ENCODE measurements around the gene ILDR1. TPM values are rescaled to one million over a fixed set of nuclear protein-coding genes. Genes with fewer than 3 reads are reported as not detected.

ILDR1 gene
- total and polyA plus RNA-seq, 4 donors, result 0.28 TPM; not detected in 3

GRCh38 chr3:121975702-121976302 is 46.2 kb downstream of the ILDR1 start:
- 56 to 72% methylated on average over 1 of the region's 1 CpG for WGBS, 2 donors
- H3K27me3 ChIP-seq (ENCODE audit: control insufficient read depth in 1 of 2, insufficient read depth in 2 of 2, low read length in 1 of 2), result no peaks in the 10 kb centered on the region
- ATAC-seq (ENCODE audit: low FRiP score) (no peak), DNase-seq (no peak)
- no peaks in the 10 kb centered on the region for H3K4me1 ChIP-seq (ENCODE audit: control insufficient read depth in 1 of 2, insufficient read depth in 2 of 2, low read length in 2 of 2)
- no peak overlapping the region for H3K27ac ChIP-seq (ENCODE audit: low read depth in 1 of 2, low read length in 2 of 2)
- no peaks in the 10 kb centered on the region for H3K36me3 ChIP-seq (ENCODE audit: control insufficient read depth in 1 of 2, insufficient read depth in 2 of 2, low read length in 1 of 2)
- no peak overlapping the region for H3K4me3 ChIP-seq (ENCODE audit: low read length in 2 of 2)
- H3K9me3 ChIP-seq (ENCODE audit: control insufficient read depth, low read length), result peaks cover 1% of the 10 kb centered on the region
- intact Hi-C loops (cut with DNase I), result no loop called here

DNA sequence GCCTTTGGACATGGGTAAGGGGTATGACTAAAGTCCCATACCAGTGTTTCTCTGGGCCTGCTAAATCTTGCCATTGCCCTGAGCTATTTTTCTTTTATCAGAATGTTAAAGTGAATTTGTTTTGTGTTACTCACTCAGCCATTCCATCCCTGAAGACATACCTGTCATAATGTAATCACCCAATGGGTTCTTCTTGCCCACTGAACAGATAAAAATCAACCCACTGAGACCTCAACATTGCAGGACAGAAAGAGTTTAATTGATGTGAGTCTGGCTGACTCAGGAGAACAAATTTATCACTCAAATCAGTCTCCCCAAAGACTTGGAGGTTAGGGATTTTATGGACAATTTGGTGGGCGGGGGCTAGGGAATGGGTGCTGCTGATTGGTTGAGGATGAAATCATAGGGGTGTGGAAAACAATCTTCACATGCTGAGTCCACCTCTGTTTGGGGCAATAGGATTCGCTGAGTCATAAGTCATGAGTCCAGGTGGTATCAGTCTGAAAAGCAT is 47.4 kb downstream of the ILDR1 start:
- H3K9me3 ChIP-seq (ENCODE audit: control insufficient read depth, low read length), result peaks cover 1% of the 10 kb centered on the region
- 91% methylated on average over 2 of the region's 2 CpGs for WGBS, 2 donors
- no peaks in the 10 kb centered on the region for H3K36me3 ChIP-seq (ENCODE audit: control insufficient read depth in 1 of 2, insufficient read depth in 2 of 2, low read length in 1 of 2)
- ATAC-seq (ENCODE audit: low FRiP score) (no peak), DNase-seq (no peak)
- H3K4me1 ChIP-seq (ENCODE audit: control insufficient read depth in 1 of 2, insufficient read depth in 2 of 2, low read length in 2 of 2), result no peaks in the 10 kb centered on the region
- no peak overlapping the region for H3K27ac ChIP-seq (ENCODE audit: low read depth in 1 of 2, low read length in 2 of 2)
- H3K4me3 ChIP-seq (ENCODE audit: low read length in 2 of 2), result no peak overlapping the region
- no peaks in the 10 kb centered on the region for H3K27me3 ChIP-seq (ENCODE audit: control insufficient read depth in 1 of 2, insufficient read depth in 2 of 2, low read length in 1 of 2)
- intact Hi-C loops (cut with DNase I), result no loop called here

DNA sequence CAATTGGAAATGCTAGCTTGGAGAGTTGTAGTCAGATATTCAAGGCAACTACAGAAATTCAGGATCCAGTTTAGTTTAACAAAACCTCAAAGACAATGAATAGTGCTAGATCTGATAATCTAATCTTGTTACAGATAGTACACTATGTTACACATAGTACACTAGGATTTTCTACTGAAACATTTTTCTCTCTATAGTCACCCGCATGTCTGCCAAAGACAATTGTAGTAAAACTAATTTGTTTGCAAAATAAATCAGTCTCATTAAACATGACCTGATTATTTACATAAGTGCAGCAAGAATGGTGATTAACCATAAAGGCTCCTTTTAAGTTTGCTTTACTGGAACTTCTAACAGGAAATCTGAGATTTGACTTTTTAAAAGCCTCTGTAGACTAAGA is 52.0 kb downstream of the ILDR1 start:
- intact Hi-C loops (cut with DNase I), result no loop called here
- no peaks in the 10 kb centered on the region for H3K9me3 ChIP-seq (ENCODE audit: control insufficient read depth, low read length)
- H3K27me3 ChIP-seq (ENCODE audit: control insufficient read depth in 1 of 2, insufficient read depth in 2 of 2, low read length in 1 of 2), result no peaks in the 10 kb centered on the region
- H3K4me3 ChIP-seq (ENCODE audit: low read length in 2 of 2), result no peak overlapping the region
- H3K4me1 ChIP-seq (ENCODE audit: control insufficient read depth in 1 of 2, insufficient read depth in 2 of 2, low read length in 2 of 2), result no peaks in the 10 kb centered on the region
- DNase-seq (no peak), ATAC-seq (ENCODE audit: low FRiP score) (no peak)
- H3K36me3 ChIP-seq (ENCODE audit: control insufficient read depth in 1 of 2, insufficient read depth in 2 of 2, low read length in 1 of 2), result no peaks in the 10 kb centered on the region
- WGBS, 2 donors, result 68 to 85% methylated on average over 1 of the region's 1 CpG
- no peak overlapping the region for H3K27ac ChIP-seq (ENCODE audit: low read depth in 1 of 2, low read length in 2 of 2)

DNA sequence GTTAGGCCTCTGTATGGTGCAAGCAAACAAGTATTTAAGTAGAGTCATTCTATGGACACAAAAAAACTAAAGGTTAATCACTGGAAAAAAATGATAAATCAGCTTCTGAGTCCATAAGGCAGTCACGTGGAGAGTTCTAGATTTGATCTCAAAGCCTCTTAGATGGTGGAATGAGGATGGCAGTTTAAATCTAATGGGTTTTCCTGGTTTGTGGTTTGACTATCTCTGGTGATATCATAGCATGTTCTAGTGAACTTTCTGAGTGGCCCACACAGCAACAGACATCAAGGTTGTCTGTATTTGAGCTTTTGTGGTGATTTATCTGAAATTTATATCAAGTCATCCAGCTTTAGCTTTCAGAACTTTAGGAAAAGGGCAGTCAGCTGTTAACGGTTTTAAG is 52.4 kb downstream of the ILDR1 start:
- H3K36me3 ChIP-seq (ENCODE audit: control insufficient read depth in 1 of 2, insufficient read depth in 2 of 2, low read length in 1 of 2), result no peaks in the 10 kb centered on the region
- intact Hi-C loops (cut with DNase I), result no loop called here
- H3K27ac ChIP-seq (ENCODE audit: low read depth in 1 of 2, low read length in 2 of 2), result no peak overlapping the region
- no peaks in the 10 kb centered on the region for H3K4me1 ChIP-seq (ENCODE audit: control insufficient read depth in 1 of 2, insufficient read depth in 2 of 2, low read length in 2 of 2)
- H3K9me3 ChIP-seq (ENCODE audit: control insufficient read depth, low read length), result no peaks in the 10 kb centered on the region
- DNase-seq (no peak), ATAC-seq (ENCODE audit: low FRiP score) (no peak)
- H3K27me3 ChIP-seq (ENCODE audit: control insufficient read depth in 1 of 2, insufficient read depth in 2 of 2, low read length in 1 of 2), result no peaks in the 10 kb centered on the region
- H3K4me3 ChIP-seq (ENCODE audit: low read length in 2 of 2), result no peak overlapping the region
- 78% methylated on average over 2 of the region's 2 CpGs for WGBS, 2 donors

DNA sequence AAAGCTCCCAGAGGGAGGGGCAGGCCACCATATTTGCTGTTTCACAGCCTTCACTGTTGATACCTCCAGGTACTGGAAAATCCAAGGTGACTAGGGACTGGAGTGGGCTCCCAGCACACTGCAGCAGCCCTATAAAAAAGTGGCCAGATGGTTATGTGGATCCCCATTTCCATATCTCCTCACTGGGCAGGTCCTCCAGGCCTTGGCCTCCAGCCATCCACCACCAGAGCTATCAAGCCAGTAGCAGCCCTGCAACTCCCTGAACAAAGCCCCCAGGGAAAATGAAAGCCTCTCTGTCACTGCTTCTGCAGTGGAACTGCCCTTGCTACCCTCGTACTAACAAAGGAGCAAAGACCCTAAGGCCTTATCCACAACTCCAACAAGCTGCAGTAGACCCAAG is 58.4 kb downstream of the ILDR1 start:
- H3K27ac ChIP-seq (ENCODE audit: low read depth in 1 of 2, low read length in 2 of 2), result no peak overlapping the region
- no peaks in the 10 kb centered on the region for H3K9me3 ChIP-seq (ENCODE audit: control insufficient read depth, low read length)
- no peaks in the 10 kb centered on the region for H3K27me3 ChIP-seq (ENCODE audit: control insufficient read depth in 1 of 2, insufficient read depth in 2 of 2, low read length in 1 of 2)
- no peaks in the 10 kb centered on the region for H3K36me3 ChIP-seq (ENCODE audit: control insufficient read depth in 1 of 2, insufficient read depth in 2 of 2, low read length in 1 of 2)
- intact Hi-C loops (cut with DNase I), result no loop called here
- H3K4me3 ChIP-seq (ENCODE audit: low read length in 2 of 2), result no peak overlapping the region
- ATAC-seq (ENCODE audit: low FRiP score), result no peak
- WGBS, 2 donors, result 53 to 59% methylated on average over 1 of the region's 1 CpG
- H3K4me1 ChIP-seq (ENCODE audit: control insufficient read depth in 1 of 2, insufficient read depth in 2 of 2, low read length in 2 of 2), result no peaks in the 10 kb centered on the region
- no peak for DNase-seq

- Histone ChIP-seq H3K9me3 (ENCODE audit: control insufficient read depth, low read length) (no peaks in the 10 kb centered on the region), H3K27me3 (ENCODE audit: control insufficient read depth in 1 of 2, insufficient read depth in 2 of 2, low read length in 1 of 2) (no peaks in the 10 kb centered on the region), H3K4me1 (ENCODE audit: control insufficient read depth in 1 of 2, insufficient read depth in 2 of 2, low read length in 2 of 2) (no peaks in the 10 kb centered on the region), H3K4me3 (ENCODE audit: low read length in 2 of 2) (no peak overlapping the region), H3K27ac (ENCODE audit: low read depth in 1 of 2, low read length in 2 of 2) (no peak overlapping the region), H3K36me3 (ENCODE audit: control insufficient read depth in 1 of 2, insufficient read depth in 2 of 2, low read length in 1 of 2) (no peaks in the 10 kb centered on the region)
- DNase-seq (no peak), ATAC-seq (ENCODE audit: low FRiP score) (no peak)
- intact Hi-C loops (cut with DNase I), result no loop called here
These were observed 59.6 kb downstream of the ILDR1 start for GRCh38 chr3:121962443-121962842.

DNA sequence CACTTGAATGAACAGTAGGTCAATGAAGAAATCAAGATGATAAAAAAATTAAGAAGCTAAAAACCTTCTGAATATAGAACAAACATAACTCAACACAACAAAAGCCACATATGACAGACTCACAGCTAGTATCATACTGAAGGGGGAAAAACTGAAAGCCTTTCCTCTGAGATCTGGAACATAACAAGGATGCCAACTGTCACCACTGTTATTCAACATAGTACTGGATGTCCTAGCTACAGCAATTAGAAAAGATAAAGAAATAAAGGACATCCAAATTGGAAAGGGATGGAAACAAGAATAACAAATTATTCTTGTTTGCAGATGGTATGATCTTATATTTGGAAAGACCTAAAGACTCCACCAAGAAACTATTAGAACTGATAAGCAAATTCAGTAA is 60.8 kb downstream of the ILDR1 start:
- no peak for DNase-seq
- H3K27ac ChIP-seq (ENCODE audit: low read depth in 1 of 2, low read length in 2 of 2), result no peak overlapping the region
- no peak for ATAC-seq (ENCODE audit: low FRiP score)
- intact Hi-C loops (cut with DNase I), result no loop called here
- no peaks in the 10 kb centered on the region for H3K9me3 ChIP-seq (ENCODE audit: control insufficient read depth, low read length)
- no peak overlapping the region for H3K4me3 ChIP-seq (ENCODE audit: low read length in 2 of 2)
- no peaks in the 10 kb centered on the region for H3K27me3 ChIP-seq (ENCODE audit: control insufficient read depth in 1 of 2, insufficient read depth in 2 of 2, low read length in 1 of 2)
- H3K4me1 ChIP-seq (ENCODE audit: control insufficient read depth in 1 of 2, insufficient read depth in 2 of 2, low read length in 2 of 2), result no peaks in the 10 kb centered on the region
- H3K36me3 ChIP-seq (ENCODE audit: control insufficient read depth in 1 of 2, insufficient read depth in 2 of 2, low read length in 1 of 2), result no peaks in the 10 kb centered on the region

GRCh38 chr3:121958801-121959200 is 63.2 kb downstream of the ILDR1 start:
- no peak for DNase-seq
- H3K36me3 ChIP-seq (ENCODE audit: control insufficient read depth in 1 of 2, insufficient read depth in 2 of 2, low read length in 1 of 2), result no peaks in the 10 kb centered on the region
- no peaks in the 10 kb centered on the region for H3K27me3 ChIP-seq (ENCODE audit: control insufficient read depth in 1 of 2, insufficient read depth in 2 of 2, low read length in 1 of 2)
- intact Hi-C loops (cut with DNase I), result no loop called here
- ATAC-seq (ENCODE audit: low FRiP score), result no peak
- H3K9me3 ChIP-seq (ENCODE audit: control insufficient read depth, low read length), result no peaks in the 10 kb centered on the region
- no peak overlapping the region for H3K4me3 ChIP-seq (ENCODE audit: low read length in 2 of 2)
- H3K4me1 ChIP-seq (ENCODE audit: control insufficient read depth in 1 of 2, insufficient read depth in 2 of 2, low read length in 2 of 2), result no peaks in the 10 kb centered on the region
- no peak overlapping the region for H3K27ac ChIP-seq (ENCODE audit: low read depth in 1 of 2, low read length in 2 of 2)
- WGBS, 2 donors, result 44 to 53% methylated on average over 3 of the region's 3 CpGs

- Histone ChIP-seq H3K4me3 (ENCODE audit: low read length in 2 of 2) (no peak overlapping the region), H3K27me3 (ENCODE audit: control insufficient read depth in 1 of 2, insufficient read depth in 2 of 2, low read length in 1 of 2) (no peaks in the 10 kb centered on the region), H3K9me3 (ENCODE audit: control insufficient read depth, low read length) (no peaks in the 10 kb centered on the region), H3K36me3 (ENCODE audit: control insufficient read depth in 1 of 2, insufficient read depth in 2 of 2, low read length in 1 of 2) (no peaks in the 10 kb centered on the region), H3K27ac (ENCODE audit: low read depth in 1 of 2, low read length in 2 of 2) (no peak overlapping the region), H3K4me1 (ENCODE audit: control insufficient read depth in 1 of 2, insufficient read depth in 2 of 2, low read length in 2 of 2) (no peaks in the 10 kb centered on the region)
- ATAC-seq (ENCODE audit: low FRiP score) (no peak), DNase-seq (peak in 1 of 2 donors; percentile 59)
- WGBS, 2 donors, result 79 to 90% methylated on average over 2 of the region's 2 CpGs
- intact Hi-C loops (cut with DNase I), result no loop called here
These were observed 64.2 kb downstream of the ILDR1 start for GRCh38 chr3:121957674-121958415.

Measured in aorta (tissue), 5 donors.